Motor neuron (in vitro differentiated cells): Measurements from ENCODE around the gene ECE2. TPM values are rescaled to one million over a fixed set of nuclear protein-coding genes. Genes with fewer than 3 reads are reported as not detected.
A peak's percentile ranks its signal among the peaks of the same experiment; 100 is the strongest.
"Not testable (repeated sequence)": the region's sequence is repeated elsewhere in the genome, so short reads cannot be mapped to it uniquely, and the experiment has no call there.

ENCODE experiments used
- ATAC-seq, 8 experiments: fragments of 200-7000 bp; cut with Tn5 transposase; replicated peaks in 6 of 8; 2 replicates each; pipeline ENCODE4 v1.8.0; 2021; ENCODE audit warnings: mild to moderate bottlenecking in 8 of 8, moderate library complexity in 8 of 8
- H3K27ac ChIP-seq, 2 donors: fragments of 250-450 bp; sonication (Bioruptor Pico); 2 replicates each; pipeline ENCODE4 v1.9.0; 2021; ENCODE audit warnings: antibody characterized with exemption in 2 of 2, mild to moderate bottlenecking in 2 of 2, moderate library complexity in 1 of 2
- H3K4me1 ChIP-seq, 2 donors: fragments of 250-450 bp; sonication (Bioruptor Pico); replicated peaks in 1 of 2; 2 replicates each; pipeline ENCODE4 v1.6.1; 2021; ENCODE audit warnings: antibody characterized with exemption in 2 of 2, mild to moderate bottlenecking in 2 of 2, moderate library complexity in 1 of 2
- H3K4me3 ChIP-seq, 5 donors: fragments of 250-450 bp; sonication (Bioruptor Pico); 2 replicates each; pipeline ENCODE4 v1.9.0; 2021; ENCODE audit warnings: antibody characterized with exemption in 5 of 5, mild to moderate bottlenecking in 5 of 5, moderate library complexity in 4 of 5
- WGBS, 10 experiments: fragments of 450-650 bp; shearing (Covaris generic); methylation state at CpG; one replicate each; pipeline ENCODE4 v1.0.0; 2022; 5-methylcytosine and 5-hydroxymethylcytosine counted together
- in situ Hi-C, 9 experiments: fragments of 400-800 bp; cut with MboI; loops; one replicate each; pipeline ENCODE4 v1.15.0; 2021; ENCODE audit warnings: low sequenced_read_pairs in 9 of 9, low pct_unique_long_range_greater_than_20kb in 2 of 9; ENCODE audit not compliant: unreplicated experiment in 9 of 9
- total RNA-seq, 8 experiments: library from RNA; unstranded; fragments of 300-600 nt; gene quantifications; 2 replicates each; pipeline versions ENCODE4 v1.2.3 to v1.2.4, GENCODE V29; 2022

Gene ECE2
- total RNA-seq, 8 experiments from 2014 or later = 0.05 to 1.1 (median 0.46) TPM; not detected in 1

GRCh38 chr3:184337981-184338380, 62.2 kb downstream of the ECE2 start:
- Histone ChIP-seq H3K4me3 (peak overlapping the region; percentile 13 to 79 (median 37)), H3K4me1 (peaks cover 25 to 28% of the 10 kb centered on the region in 2 donors), H3K27ac (peak overlapping the region; percentile 74 to 96)
- no peak for ATAC-seq
- 60 to 86% (median 73%) methylated on average over 2 to 4 of the region's 7 CpGs; no CpG with 5 or more reads in 4 of the 10 experiments for WGBS, 10 experiments
- in situ Hi-C loops = no loop called here

DNA sequence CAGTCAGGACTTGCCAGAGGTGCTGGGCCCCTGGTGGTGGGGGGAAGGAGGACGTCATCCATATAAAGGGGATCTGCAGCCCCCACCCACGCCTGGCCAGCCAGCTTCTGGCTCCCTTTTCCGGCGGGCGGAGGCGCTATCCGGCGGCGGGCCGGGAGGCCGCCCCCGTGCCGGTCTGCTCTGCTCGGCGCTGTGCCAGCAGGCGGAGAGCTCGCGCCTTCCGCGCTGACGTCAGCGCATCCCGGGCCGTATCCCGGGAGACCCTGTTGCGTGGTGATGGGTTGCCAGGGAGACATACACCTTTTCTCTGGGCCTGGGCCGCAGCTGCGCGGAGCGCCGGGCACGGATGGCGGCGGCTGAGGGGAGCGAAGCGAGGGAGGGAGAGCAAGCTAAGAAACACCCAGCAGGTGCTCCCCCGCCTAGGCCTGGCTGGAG, 62.7 kb downstream of the ECE2 start:
- Histone ChIP-seq H3K4me1 (peaks cover 25 to 28% of the 10 kb centered on the region in 2 donors), H3K27ac (peak overlapping the region; percentile 74 to 96), H3K4me3 (peak overlapping the region; percentile 25 to 79 (median 37))
- WGBS, 10 experiments = 0% methylated on average over 1 to 11 of the region's 37 CpGs; no CpG with 5 or more reads in 7 of the 10 experiments
- in situ Hi-C loops = no loop called here
- ATAC-seq = peak in 6 of 8 experiments; percentile 5 to 85 (median 79)

GRCh38 chr3:184339001-184339400, 63.2 kb downstream of the ECE2 start:
- in situ Hi-C loops = no loop called here
- H3K4me1 ChIP-seq = peaks cover 25 to 28% of the 10 kb centered on the region in 2 donors
- H3K27ac ChIP-seq = peak overlapping the region; percentile 55 to 71
- no peak for ATAC-seq
- WGBS, 10 experiments = 29 to 100% (median 51%) methylated on average over 1 to 7 of the region's 8 CpGs; no CpG with 5 or more reads in 3 of the 10 experiments
- peak overlapping the region; percentile 25 to 79 (median 37) for H3K4me3 ChIP-seq

DNA sequence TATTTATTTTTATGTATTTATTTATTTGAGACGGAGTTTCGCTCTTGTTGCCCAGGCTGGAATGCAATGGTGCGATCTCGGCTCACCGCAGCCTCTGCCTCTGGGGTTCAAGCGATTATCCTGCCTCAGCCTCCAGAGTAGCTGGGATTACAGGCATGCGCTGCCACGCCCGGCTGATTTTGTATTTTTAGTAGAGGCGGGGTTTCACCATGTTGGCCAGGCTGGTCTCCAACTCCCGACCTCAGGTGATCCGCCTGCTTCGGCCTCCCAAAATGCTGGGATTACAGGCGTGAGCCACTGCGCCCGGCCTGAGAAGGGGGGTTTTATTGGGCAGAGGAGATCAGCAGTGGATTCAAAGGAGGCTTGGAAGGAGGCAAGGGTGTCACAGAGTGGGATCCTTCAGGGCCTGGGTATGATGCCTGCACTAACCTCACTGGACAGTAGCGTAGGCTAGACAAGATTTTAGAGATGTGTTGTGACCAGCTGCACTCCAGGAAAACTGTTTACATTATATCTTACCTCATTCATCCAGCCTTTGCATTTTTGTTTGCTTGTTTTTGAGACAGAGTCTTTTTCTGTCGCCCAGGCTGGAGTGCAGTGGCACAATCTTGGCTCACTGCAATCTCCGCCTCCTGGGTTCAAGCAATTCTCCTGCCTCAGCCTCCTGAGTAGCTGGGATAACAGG, 63.8 kb downstream of the ECE2 start:
- Histone ChIP-seq H3K4me3 (peak overlapping the region; percentile 25 to 79 (median 37)), H3K4me1 (peaks cover 25 to 28% of the 10 kb centered on the region in 2 donors), H3K27ac (peak overlapping the region; percentile 55 to 71)
- in situ Hi-C loops, ATAC-seq: not testable (repeated sequence)
- WGBS, 10 experiments = 82 to 100% (median 96%) methylated on average over 1 to 12 of the region's 19 CpGs

DNA sequence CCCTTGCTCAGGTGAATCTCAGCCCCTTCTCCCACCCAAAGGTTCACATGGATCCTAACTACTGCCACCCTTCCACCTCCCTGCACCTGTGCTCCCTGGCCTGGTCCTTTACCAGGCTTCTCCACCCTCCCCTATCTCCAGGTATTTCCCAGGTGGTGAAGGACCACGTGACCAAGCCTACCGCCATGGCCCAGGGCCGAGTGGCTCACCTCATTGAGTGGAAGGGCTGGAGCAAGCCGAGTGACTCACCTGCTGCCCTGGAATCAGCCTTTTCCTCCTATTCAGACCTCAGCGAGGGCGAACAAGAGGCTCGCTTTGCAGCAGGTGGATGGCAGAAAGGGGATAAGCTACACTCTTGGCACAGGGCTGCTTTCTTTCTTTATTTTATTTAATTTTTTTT, 66.1 kb downstream of the ECE2 start:
- Histone ChIP-seq H3K27ac (no peak overlapping the region), H3K4me1 (peaks cover 37 to 43% of the 10 kb centered on the region in 2 donors), H3K4me3 (no peak overlapping the region)
- in situ Hi-C loops = no loop called here
- ATAC-seq = no peak
- WGBS, 10 experiments = 65 to 100% (median 93%) methylated on average over 1 to 6 of the region's 7 CpGs; no CpG with 5 or more reads in 4 of the 10 experiments

Other genes starting within 250 kb of the ECE2 start
- gene HTR3D, start 244.3 kb upstream of the ECE2 start, total RNA-seq = not detected
- gene HTR3C, start 223.0 kb upstream of the ECE2 start, total RNA-seq = not detected
- gene HTR3E, start 179.0 kb upstream of the ECE2 start, total RNA-seq = under 1 TPM in 7 of 8 experiments, not detected in 1; 0.05 to 0.49 (median 0.25) TPM
- gene EIF2B5, start 140.7 kb upstream of the ECE2 start, total RNA-seq = 10 to 100 TPM; 24.7 to 60.9 (median 37.4) TPM
- 10 to 100 TPM; 23.1 to 64.8 (median 34.6) TPM for gene DVL3, start 120.6 kb upstream of the ECE2 start, total RNA-seq
- gene AP2M1, start 101.2 kb upstream of the ECE2 start, total RNA-seq = 100 to 1,000 TPM; 218 to 443 (median 274) TPM
- gene ABCF3, start 89.8 kb upstream of the ECE2 start, total RNA-seq = 10 to 100 TPM; 21.6 to 67.9 (median 40.6) TPM
- gene VWA5B2, start 46.4 kb upstream of the ECE2 start, total RNA-seq = 1 to 10 TPM in 5 of 8 experiments, under 1 TPM in 3; 0.36 to 3.3 (median 1.7) TPM
- 10 to 100 TPM; 19.9 to 65.3 (median 42.0) TPM for gene ALG3, start 27.1 kb upstream of the ECE2 start, total RNA-seq
- 10 to 100 TPM in 2 of 8 experiments, 1 to 10 TPM in 6; 4.6 to 15.0 (median 8.0) TPM for gene EEF1AKMT4, start 26.4 kb upstream of the ECE2 start, total RNA-seq
- gene CAMK2N2, start 14.5 kb upstream of the ECE2 start, total RNA-seq = 10 to 100 TPM in 1 of 8 experiments, 1 to 10 TPM in 4, under 1 TPM in 1, not detected in 2; 0.31 to 16.2 (median 6.5) TPM
- gene PSMD2, start 23.2 kb downstream of the ECE2 start, total RNA-seq = 100 to 1,000 TPM; 130 to 248 (median 185) TPM
- gene EIF4G1, start 38.6 kb downstream of the ECE2 start, total RNA-seq = 100 to 1,000 TPM; 103 to 454 (median 182) TPM
- gene FAM131A, start 61.6 kb downstream of the ECE2 start, total RNA-seq = 10 to 100 TPM in 6 of 8 experiments, 1 to 10 TPM in 2; 7.1 to 46.1 (median 30.7) TPM
- gene CLCN2, start 85.6 kb downstream of the ECE2 start, total RNA-seq = 10 to 100 TPM in 5 of 8 experiments, 1 to 10 TPM in 3; 6.1 to 30.9 (median 13.1) TPM
- 100 to 1,000 TPM in 3 of 8 experiments, 10 to 100 TPM in 5; 61.7 to 120 (median 98.1) TPM for gene POLR2H, start 85.7 kb downstream of the ECE2 start, total RNA-seq
- gene THPO, start 102.2 kb downstream of the ECE2 start, total RNA-seq = 1 to 10 TPM in 2 of 8 experiments, under 1 TPM in 6; 0.22 to 1.4 (median 0.53) TPM
- gene CHRD, start 104.0 kb downstream of the ECE2 start, total RNA-seq = 10 to 100 TPM in 1 of 8 experiments, 1 to 10 TPM in 7; 1.1 to 17.5 (median 4.5) TPM